ENCODE results near the gene OSTF1. TPM values are rescaled to one million over a fixed set of nuclear protein-coding genes. Genes with fewer than 3 reads are reported as not detected.

OSTF1 gene
- total RNA-seq, 1 donor from 2014 or later: 9.8 TPM

DNA sequence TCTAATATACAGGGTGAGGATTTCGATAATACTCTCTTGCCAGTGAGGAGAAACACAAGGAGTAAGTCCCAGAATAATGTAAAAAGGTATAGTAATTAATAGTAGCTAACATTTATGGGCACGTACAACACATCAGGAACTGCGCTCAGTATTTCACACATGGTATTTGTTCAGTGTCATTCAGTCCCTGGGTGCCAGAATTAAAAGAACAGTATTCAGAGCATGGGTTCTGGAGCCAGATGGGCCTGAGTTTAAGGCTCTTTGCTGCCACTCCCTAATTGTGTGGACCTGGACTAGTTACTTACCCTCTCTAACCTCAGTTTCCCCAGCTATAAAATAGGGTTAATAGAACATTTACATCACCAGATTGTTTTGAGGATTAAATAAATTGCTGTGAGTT, 16.3 kb downstream of the OSTF1 start:
- Mint-ChIP-seq H3K4me1 (ENCODE audit: low read depth) (peaks cover 8% of the 10 kb centered on the region), H3K27ac (no peak overlapping the region), H3K36me3 (ENCODE audit: insufficient read depth) (no peaks in the 10 kb centered on the region)

DNA sequence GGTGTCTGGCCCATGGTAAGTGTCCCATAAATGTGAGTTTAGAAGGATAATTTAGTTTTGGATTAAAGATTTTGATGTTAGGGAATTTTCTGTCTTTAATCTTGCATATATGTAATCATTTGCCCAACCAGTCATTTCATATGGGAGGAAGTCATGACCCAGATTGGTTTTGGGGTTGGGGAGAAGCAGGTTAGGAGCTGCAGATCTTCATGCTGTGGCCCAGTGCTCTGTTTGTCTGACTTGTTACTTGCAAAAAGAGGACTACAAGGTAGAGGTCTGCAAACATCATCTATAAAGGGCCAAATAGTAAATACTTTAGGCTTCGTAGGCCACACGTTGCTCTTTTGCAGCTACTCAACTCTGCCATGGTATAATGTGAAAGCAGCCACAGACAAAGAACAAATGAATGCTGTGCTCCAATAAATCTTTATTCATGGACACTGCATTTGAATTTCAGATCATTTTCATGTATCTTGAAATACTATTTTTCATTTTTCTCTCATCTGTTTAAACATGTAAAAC, 16.8 kb downstream of the OSTF1 start:
- Mint-ChIP-seq H3K9me3 (ENCODE audit: low read depth) (no peaks in the 10 kb centered on the region), H3K4me3 (ENCODE audit: low read depth) (no peak overlapping the region), H3K27ac (no peak overlapping the region)

More for the DNA sequence above, 16.3 kb downstream of the OSTF1 start:
- H3K27me3 Mint-ChIP-seq: no peaks in the 10 kb centered on the region
- no peak for DNase-seq (ENCODE audit: low spot score, unreplicated experiment)
- H3K4me3 Mint-ChIP-seq (ENCODE audit: low read depth): no peak overlapping the region
- H3K9me3 Mint-ChIP-seq (ENCODE audit: low read depth): no peaks in the 10 kb centered on the region
- TF ChIP-seq, protein P1, sequence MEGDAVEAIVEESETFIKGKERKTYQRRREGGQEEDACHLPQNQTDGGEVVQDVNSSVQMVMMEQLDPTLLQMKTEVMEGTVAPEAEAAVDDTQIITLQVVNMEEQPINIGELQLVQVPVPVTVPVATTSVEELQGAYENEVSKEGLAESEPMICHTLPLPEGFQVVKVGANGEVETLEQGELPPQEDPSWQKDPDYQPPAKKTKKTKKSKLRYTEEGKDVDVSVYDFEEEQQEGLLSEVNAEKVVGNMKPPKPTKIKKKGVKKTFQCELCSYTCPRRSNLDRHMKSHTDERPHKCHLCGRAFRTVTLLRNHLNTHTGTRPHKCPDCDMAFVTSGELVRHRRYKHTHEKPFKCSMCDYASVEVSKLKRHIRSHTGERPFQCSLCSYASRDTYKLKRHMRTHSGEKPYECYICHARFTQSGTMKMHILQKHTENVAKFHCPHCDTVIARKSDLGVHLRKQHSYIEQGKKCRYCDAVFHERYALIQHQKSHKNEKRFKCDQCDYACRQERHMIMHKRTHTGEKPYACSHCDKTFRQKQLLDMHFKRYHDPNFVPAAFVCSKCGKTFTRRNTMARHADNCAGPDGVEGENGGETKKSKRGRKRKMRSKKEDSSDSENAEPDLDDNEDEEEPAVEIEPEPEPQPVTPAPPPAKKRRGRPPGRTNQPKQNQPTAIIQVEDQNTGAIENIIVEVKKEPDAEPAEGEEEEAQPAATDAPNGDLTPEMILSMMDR (IDR thresholded peaks at IDR 0.05; ENCODE audit: unreplicated experiment): no peak

DNA sequence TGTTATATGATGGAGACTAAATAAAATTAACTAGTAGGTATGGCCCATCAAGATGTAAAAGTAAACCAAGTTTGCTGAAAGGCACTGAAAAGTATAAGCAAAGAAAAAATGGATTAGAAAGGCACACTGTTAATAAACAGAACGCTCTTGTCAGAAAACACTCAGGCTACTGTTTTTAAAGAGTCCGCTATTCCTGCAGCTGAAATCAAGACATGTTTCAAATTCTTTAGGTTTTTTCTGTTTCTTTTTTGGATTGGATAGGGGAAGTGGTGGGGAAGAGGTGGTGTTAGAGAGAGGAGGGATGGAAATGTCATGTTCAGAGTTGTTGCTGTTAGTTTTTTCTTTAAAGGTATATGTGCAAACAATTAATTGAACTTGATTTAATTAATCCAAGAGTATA, 17.5 kb downstream of the OSTF1 start:
- H3K36me3 Mint-ChIP-seq (ENCODE audit: insufficient read depth): no peaks in the 10 kb centered on the region
- no peaks in the 10 kb centered on the region for H3K9me3 Mint-ChIP-seq (ENCODE audit: low read depth)
- no peaks in the 10 kb centered on the region for H3K27me3 Mint-ChIP-seq
- DNase-seq (ENCODE audit: low spot score, unreplicated experiment): no peak
- H3K27ac Mint-ChIP-seq: no peak overlapping the region
- H3K4me1 Mint-ChIP-seq (ENCODE audit: low read depth): peaks cover 8% of the 10 kb centered on the region
- H3K4me3 Mint-ChIP-seq (ENCODE audit: low read depth): no peak overlapping the region
- TF ChIP-seq, protein P1 (IDR thresholded peaks at IDR 0.05; ENCODE audit: unreplicated experiment): no peak

More for the DNA sequence above, 16.8 kb downstream of the OSTF1 start:
- H3K27me3 Mint-ChIP-seq: no peaks in the 10 kb centered on the region
- TF ChIP-seq, protein P1 (IDR thresholded peaks at IDR 0.05; ENCODE audit: unreplicated experiment): no peak
- peaks cover 8% of the 10 kb centered on the region for H3K4me1 Mint-ChIP-seq (ENCODE audit: low read depth)
- H3K36me3 Mint-ChIP-seq (ENCODE audit: insufficient read depth): no peaks in the 10 kb centered on the region
- no peak for DNase-seq (ENCODE audit: low spot score, unreplicated experiment)

DNA sequence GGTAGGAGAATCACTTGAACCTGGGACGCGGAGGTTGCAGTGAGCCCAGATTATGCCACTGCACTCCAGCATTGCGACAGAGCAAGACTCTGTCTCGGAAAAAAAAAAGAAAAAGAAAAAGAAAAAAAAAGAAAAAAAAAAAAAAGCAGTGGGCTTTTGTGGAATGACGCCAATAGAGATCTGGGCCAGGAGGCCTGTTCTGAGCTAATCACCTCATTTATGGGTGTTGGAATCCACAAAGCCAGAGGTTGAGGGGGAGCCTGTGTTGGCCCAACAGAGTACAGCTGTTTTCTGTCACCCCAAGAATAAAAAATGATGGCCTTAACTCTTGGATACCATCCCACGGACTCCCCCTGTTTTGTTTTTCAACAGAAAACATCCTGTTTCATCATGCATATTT, 18.5 kb downstream of the OSTF1 start:
- Mint-ChIP-seq H3K9me3 (ENCODE audit: low read depth) (no peaks in the 10 kb centered on the region), H3K27ac (no peak overlapping the region)

DNA sequence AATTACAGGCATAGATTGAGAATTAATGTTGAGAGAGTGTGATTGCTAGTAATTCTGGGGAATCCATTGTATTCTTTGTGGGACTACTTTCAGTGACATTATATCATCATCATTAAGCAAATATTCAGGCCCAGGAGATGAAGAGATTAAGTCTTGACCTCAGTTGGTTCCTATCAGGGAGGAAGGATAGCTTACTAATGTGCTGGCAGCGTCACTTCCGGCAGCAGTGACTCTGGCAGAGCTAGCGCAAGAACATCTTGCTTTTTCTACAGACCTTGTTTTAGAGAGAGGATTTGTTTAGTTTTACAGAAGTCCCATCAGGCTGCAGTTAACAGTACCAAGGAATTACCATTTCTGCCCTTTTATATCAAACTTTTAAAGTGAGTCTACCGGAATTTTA, 20.3 kb downstream of the OSTF1 start:
- Mint-ChIP-seq H3K9me3 (ENCODE audit: low read depth) (no peaks in the 10 kb centered on the region), H3K36me3 (ENCODE audit: insufficient read depth) (no peaks in the 10 kb centered on the region), H3K27me3 (no peaks in the 10 kb centered on the region), H3K4me1 (ENCODE audit: low read depth) (peaks cover 5% of the 10 kb centered on the region), H3K27ac (no peak overlapping the region), H3K4me3 (ENCODE audit: low read depth) (no peak overlapping the region)
- no peak for DNase-seq (ENCODE audit: low spot score, unreplicated experiment)
- TF ChIP-seq, protein P1 (IDR thresholded peaks at IDR 0.05; ENCODE audit: unreplicated experiment): no peak

More for the DNA sequence above, 18.5 kb downstream of the OSTF1 start:
- no peaks in the 10 kb centered on the region for H3K4me1 Mint-ChIP-seq (ENCODE audit: low read depth)
- no peaks in the 10 kb centered on the region for H3K36me3 Mint-ChIP-seq (ENCODE audit: insufficient read depth)
- H3K4me3 Mint-ChIP-seq (ENCODE audit: low read depth): no peak overlapping the region
- no peaks in the 10 kb centered on the region for H3K27me3 Mint-ChIP-seq
- TF ChIP-seq, protein P1 (IDR thresholded peaks at IDR 0.05; ENCODE audit: unreplicated experiment): no peak
- DNase-seq (ENCODE audit: low spot score, unreplicated experiment): no peak
